EH (cell line): ENCODE measurements around the gene BCL3.
A peak's percentile ranks its signal among the peaks of the same experiment; 100 is the strongest.
"Not testable (repeated sequence)": the region's sequence is repeated elsewhere in the genome, so short reads cannot be mapped to it uniquely, and the experiment has no call there.

Experiments used
- DNase-seq: peaks from one replicate; pipeline ENCODE4 v3.0.0-alpha.2; 2015; ENCODE audit warnings: low read depth

BCL3 gene

GRCh38 chr19:44721369-44721768 lies 27.1 kb upstream of the BCL3 start:
- not testable (repeated sequence) for DNase-seq

GRCh38 chr19:44722131-44723121 lies 26.1 kb upstream of the BCL3 start:
- DNase-seq, result peak; percentile 52

- DNase-seq, result no peak
These were observed 25.1 kb upstream of the BCL3 start for GRCh38 chr19:44723299-44723951.

GRCh38 chr19:44723952-44724319 lies 24.6 kb upstream of the BCL3 start:
- peak; percentile 84 for DNase-seq

GRCh38 chr19:44725251-44725650 lies 23.3 kb upstream of the BCL3 start:
- no peak for DNase-seq

- DNase-seq, result no peak
These were observed 22.8 kb upstream of the BCL3 start for GRCh38 chr19:44725684-44726083.

GRCh38 chr19:44726465-44726864 lies 22.0 kb upstream of the BCL3 start:
- DNase-seq, result no peak

GRCh38 chr19:44728178-44728577 lies 20.3 kb upstream of the BCL3 start:
- DNase-seq, result no peak

- DNase-seq, result no peak
These were observed 18.9 kb upstream of the BCL3 start for GRCh38 chr19:44729516-44730033.

GRCh38 chr19:44731081-44731480 lies 17.4 kb upstream of the BCL3 start:
- DNase-seq, result no peak

GRCh38 chr19:44731622-44732021 lies 16.9 kb upstream of the BCL3 start:
- no peak for DNase-seq

GRCh38 chr19:44732235-44733014 lies 16.1 kb upstream of the BCL3 start:
- no peak for DNase-seq

- DNase-seq, result no peak
These were observed 14.2 kb upstream of the BCL3 start for GRCh38 chr19:44734357-44734756.

- DNase-seq, result peak; percentile 49
These were observed 13.5 kb upstream of the BCL3 start for GRCh38 chr19:44735011-44735410.

GRCh38 chr19:44737238-44738071 lies 11.1 kb upstream of the BCL3 start:
- DNase-seq, result peak; percentile 68

- no peak for DNase-seq
These were observed 10.4 kb upstream of the BCL3 start for GRCh38 chr19:44738136-44738535.

- DNase-seq, result peak; percentile 35
These were observed 9.6 kb upstream of the BCL3 start for GRCh38 chr19:44738603-44739558.

- no peak for DNase-seq
These were observed 8.1 kb upstream of the BCL3 start for GRCh38 chr19:44740351-44740824.

GRCh38 chr19:44741258-44741731 lies 7.2 kb upstream of the BCL3 start:
- DNase-seq, result no peak

- DNase-seq, result peak; percentile 100
These were observed 6.6 kb upstream of the BCL3 start for GRCh38 chr19:44741841-44742329.
